GM23338 (cell line): ENCODE results near the gene TNS4. TPM values are rescaled to one million over a fixed set of nuclear protein-coding genes. Genes with fewer than 3 reads are reported as not detected.

Experiments
- ATAC-seq: fragments of 200-7000 bp; cut with Tn5 transposase; 3 replicates; pipeline ENCODE4 v1.9.1; 2020
- DNase-seq: peaks from one replicate; pipeline ENCODE4 v3.0.0-alpha.2; 2015; ENCODE audit warnings: low spot score
- H2AFZ ChIP-seq: fragments of 200-600 bp; sonication (generic); 2 replicates; pipeline ENCODE4 v1.8.0; 2016; ENCODE audit warnings: antibody characterized with exemption, mild to moderate bottlenecking, moderate library complexity
- H3F3A ChIP-seq: fragments of 200-600 bp; sonication (generic); replicated peaks from 2 replicates; pipeline ENCODE4 v1.8.0; 2017; ENCODE audit warnings: antibody characterized with exemption, mixed run types, low read depth
- H3K27ac ChIP-seq: fragments of 200-600 bp; sonication (generic); 2 replicates; pipeline ENCODE4 v1.6.1; 2016; ENCODE audit warnings: low read depth
- H3K27me3 ChIP-seq: fragments of 200-600 bp; sonication (generic); 2 replicates; pipeline ENCODE4 v1.8.0; 2016; ENCODE audit warnings: mild to moderate bottlenecking, mixed run types, moderate library complexity; ENCODE audit not compliant: insufficient read depth
- H3K36me3 ChIP-seq: fragments of 200-600 bp; sonication (generic); 2 replicates; pipeline ENCODE4 v1.8.0; 2016; ENCODE audit warnings: mild to moderate bottlenecking; ENCODE audit not compliant: insufficient read depth
- H3K4me1 ChIP-seq: fragments of 200-600 bp; sonication (generic); 2 replicates; pipeline ENCODE4 v1.8.0; 2016; ENCODE audit warnings: mild to moderate bottlenecking, moderate library complexity; ENCODE audit not compliant: insufficient read depth
- H3K4me2 ChIP-seq: fragments of 200-600 bp; sonication (generic); 2 replicates; pipeline ENCODE4 v1.7.1; 2017; ENCODE audit warnings: mixed run types
- H3K4me3 ChIP-seq: fragments of 200-600 bp; sonication (generic); 2 replicates; pipeline ENCODE4 v1.6.1; 2016; ENCODE audit warnings: mixed run types
- H3K79me2 ChIP-seq: fragments of 200-600 bp; sonication (generic); replicated peaks from 2 replicates; pipeline ENCODE4 v1.8.0; 2017; ENCODE audit warnings: mild to moderate bottlenecking; ENCODE audit not compliant: insufficient read depth
- H3K9me2 ChIP-seq: fragments of 200-600 bp; sonication (generic); 2 replicates; pipeline ENCODE4 v1.8.0; 2017; ENCODE audit not compliant: insufficient read depth
- H4K20me1 ChIP-seq: fragments of 200-600 bp; sonication (generic); replicated peaks from 2 replicates; pipeline ENCODE4 v1.8.0; 2017; ENCODE audit warnings: mild to moderate bottlenecking; ENCODE audit not compliant: insufficient read depth
- H3K27ac Mint-ChIP-seq: 2 replicates; pipeline ENCODE4 v1.8.0; 2020; ENCODE audit warnings: inconsistent platforms, mild to moderate bottlenecking, moderate library complexity, mixed read lengths
- H3K27me3 Mint-ChIP-seq: 3 replicates; pipeline ENCODE4 v1.8.0; 2022; ENCODE audit warnings: low read depth, mild to moderate bottlenecking, moderate library complexity, mixed read lengths, inconsistent platforms; ENCODE audit not compliant: insufficient read depth, poor library complexity
- H3K36me3 Mint-ChIP-seq: 3 replicates; pipeline ENCODE4 v1.8.0; 2021; ENCODE audit warnings: low read depth, mild to moderate bottlenecking, inconsistent platforms, moderate library complexity, mixed read lengths
- H3K4me1 Mint-ChIP-seq: 3 replicates; pipeline ENCODE4 v1.8.0; 2020; ENCODE audit warnings: mild to moderate bottlenecking, inconsistent platforms, mixed read lengths
- H3K4me3 Mint-ChIP-seq: 3 replicates; pipeline ENCODE4 v1.8.0; 2021; ENCODE audit warnings: moderate library complexity, mild to moderate bottlenecking, inconsistent platforms, mixed read lengths
- H3K9me3 Mint-ChIP-seq: 3 replicates; pipeline ENCODE4 v1.8.0; 2020; ENCODE audit warnings: moderate library complexity, mild to moderate bottlenecking, inconsistent platforms, mixed read lengths
- CREB1 ChIP-seq: fragments of 250-450 bp; sonication (Bioruptor Pico); IDR thresholded peaks from 2 replicates; pipeline ENCODE4 v1.5.0; 2020; ENCODE audit warnings: low read depth, mild to moderate bottlenecking, moderate library complexity
- CTCF ChIP-seq, 2 experiments: fragments of 200-600 bp in 1 of 2; sonication (generic) in 1 of 2; conservative IDR thresholded peaks; 2 replicates each; pipeline versions ENCODE4 v1.5.1 to v1.6.1; 2016 to 2017; ENCODE audit warnings: antibody characterized with exemption in 2 of 2, low read depth in 2 of 2, mild to moderate bottlenecking in 2 of 2, moderate library complexity in 1 of 2
- EZH2 ChIP-seq: fragments of 200-600 bp; sonication (generic); IDR thresholded peaks from one replicate; pipeline ENCODE4 v1.8.0; 2017; ENCODE audit warnings: antibody characterized with exemption, mild to moderate bottlenecking, low read depth; ENCODE audit not compliant: unreplicated experiment
- NANOG ChIP-seq: IDR thresholded peaks from 2 replicates; pipeline ENCODE4 v1.6.1; 2016; ENCODE audit warnings: antibody characterized with exemption, borderline replicate concordance
- ZNF114 ChIP-seq: fragments of 250-450 bp; sonication (Bioruptor Pico); IDR thresholded peaks from 2 replicates; pipeline ENCODE4 v1.5.0; 2020; ENCODE audit warnings: mild to moderate bottlenecking, moderate library complexity
- polyA plus RNA-seq: library from polyadenylated mRNA; unstranded; fragments of >200 nt; fragmentation: Nextera tagmentation; extraction: Ambion mirVana; gene quantifications from 2 replicates; pipeline ENCODE4 v1.2.1, GENCODE V29; 2016
- total RNA-seq: library from RNA; depleted of rRNA; stranded (reverse); fragments of >200 nt; shearing (Covaris generic); gene quantifications from 2 replicates; pipeline ENCODE4 v1.2.3, GENCODE V29; 2014
- TF ChIP-seq, protein P1 (sequence below): IDR thresholded peaks from one replicate; pipeline ENCODE4 v1.6.1; 2018; ENCODE audit warnings: antibody characterized with exemption; ENCODE audit not compliant: unreplicated experiment

TNS4 gene
- total and polyA plus RNA-seq, 2 experiments from 2014 or later, result 0.31 to 4.9 TPM

DNA sequence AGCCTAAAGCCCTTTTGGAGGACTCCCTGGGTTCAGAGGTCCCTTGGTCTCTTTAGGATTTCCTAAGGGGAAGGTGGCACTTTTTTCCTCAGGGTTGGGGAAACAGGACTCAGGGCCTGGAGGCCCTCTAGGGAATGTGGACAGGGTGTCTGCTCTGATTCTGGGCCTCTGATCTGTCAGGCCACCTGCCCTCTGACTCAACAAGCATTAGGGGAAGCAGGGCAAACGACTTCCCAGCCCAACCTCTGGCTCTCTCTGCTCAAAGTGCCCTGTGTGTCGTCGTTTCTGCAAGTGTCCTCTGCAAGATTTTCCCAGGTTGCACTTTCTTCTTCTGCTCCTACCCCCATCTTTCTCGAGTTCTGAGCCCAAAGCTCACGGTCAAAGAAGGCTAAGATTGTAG lies 64.8 kb downstream of the TNS4 start (continued):
- TF ChIP-seq EZH2 (no peak), NANOG (no peak), CTCF (conservative IDR thresholded peaks at IDR 0.05; ENCODE audit: low read depth in 2 of 2) (no peak)
- TF ChIP-seq, protein P1, sequence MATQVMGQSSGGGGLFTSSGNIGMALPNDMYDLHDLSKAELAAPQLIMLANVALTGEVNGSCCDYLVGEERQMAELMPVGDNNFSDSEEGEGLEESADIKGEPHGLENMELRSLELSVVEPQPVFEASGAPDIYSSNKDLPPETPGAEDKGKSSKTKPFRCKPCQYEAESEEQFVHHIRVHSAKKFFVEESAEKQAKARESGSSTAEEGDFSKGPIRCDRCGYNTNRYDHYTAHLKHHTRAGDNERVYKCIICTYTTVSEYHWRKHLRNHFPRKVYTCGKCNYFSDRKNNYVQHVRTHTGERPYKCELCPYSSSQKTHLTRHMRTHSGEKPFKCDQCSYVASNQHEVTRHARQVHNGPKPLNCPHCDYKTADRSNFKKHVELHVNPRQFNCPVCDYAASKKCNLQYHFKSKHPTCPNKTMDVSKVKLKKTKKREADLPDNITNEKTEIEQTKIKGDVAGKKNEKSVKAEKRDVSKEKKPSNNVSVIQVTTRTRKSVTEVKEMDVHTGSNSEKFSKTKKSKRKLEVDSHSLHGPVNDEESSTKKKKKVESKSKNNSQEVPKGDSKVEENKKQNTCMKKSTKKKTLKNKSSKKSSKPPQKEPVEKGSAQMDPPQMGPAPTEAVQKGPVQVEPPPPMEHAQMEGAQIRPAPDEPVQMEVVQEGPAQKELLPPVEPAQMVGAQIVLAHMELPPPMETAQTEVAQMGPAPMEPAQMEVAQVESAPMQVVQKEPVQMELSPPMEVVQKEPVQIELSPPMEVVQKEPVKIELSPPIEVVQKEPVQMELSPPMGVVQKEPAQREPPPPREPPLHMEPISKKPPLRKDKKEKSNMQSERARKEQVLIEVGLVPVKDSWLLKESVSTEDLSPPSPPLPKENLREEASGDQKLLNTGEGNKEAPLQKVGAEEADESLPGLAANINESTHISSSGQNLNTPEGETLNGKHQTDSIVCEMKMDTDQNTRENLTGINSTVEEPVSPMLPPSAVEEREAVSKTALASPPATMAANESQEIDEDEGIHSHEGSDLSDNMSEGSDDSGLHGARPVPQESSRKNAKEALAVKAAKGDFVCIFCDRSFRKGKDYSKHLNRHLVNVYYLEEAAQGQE, result no peak

DNA sequence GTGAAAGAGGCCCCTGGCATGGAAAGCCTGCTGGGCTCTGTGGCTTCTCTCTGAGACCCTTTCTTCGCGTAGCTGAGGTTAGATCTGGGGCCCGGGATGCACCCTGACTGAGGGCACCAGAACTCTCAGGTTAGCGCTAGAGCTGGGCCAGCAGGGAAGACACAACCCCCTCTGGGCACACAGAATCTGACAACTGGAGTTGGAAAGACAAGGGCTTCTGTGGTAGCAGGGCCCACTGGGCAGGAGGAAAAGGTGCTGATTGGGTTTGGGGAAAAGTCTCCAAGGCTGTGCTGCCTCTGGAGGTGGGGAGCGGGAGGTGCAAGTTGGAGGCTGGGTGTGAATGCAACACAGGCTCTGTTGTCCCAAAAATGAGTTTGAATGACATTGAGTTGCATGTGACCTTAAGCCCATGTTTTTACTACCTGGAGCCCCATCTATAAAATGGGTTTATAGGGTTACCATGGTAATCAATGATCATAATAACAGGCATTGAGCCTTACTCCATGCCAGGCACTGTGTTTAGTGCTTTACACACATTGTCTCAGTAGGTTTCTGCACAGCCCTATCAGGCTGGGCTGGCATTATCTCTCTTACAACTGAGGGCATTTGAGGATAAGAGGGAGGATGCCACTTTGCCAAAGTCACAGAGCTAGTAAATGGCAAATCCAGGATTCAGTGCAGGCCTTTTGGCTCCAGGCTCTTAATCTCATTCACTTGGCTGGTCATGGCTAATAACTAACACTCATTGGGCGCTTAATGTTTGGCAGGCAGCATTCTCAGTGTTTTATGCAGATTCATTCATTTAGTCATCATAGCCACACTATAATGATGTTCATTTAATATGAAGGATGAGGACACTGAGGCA lies 67.6 kb downstream of the TNS4 start:
- H3K4me2 ChIP-seq, result no peak overlapping the region
- Mint-ChIP-seq H3K9me3 (peaks cover 4% of the 10 kb centered on the region; the same call in 1 of the 3 replicates), H3K4me3 (no peak overlapping the region), H3K27ac (no peak overlapping the region), H3K4me1 (peaks cover 4% of the 10 kb centered on the region), H3K36me3 (no peaks in the 10 kb centered on the region), H3K27me3 (peaks cover 12% of the 10 kb centered on the region)
- H3K9me2 ChIP-seq, result no peaks in the 10 kb centered on the region
- no peaks in the 10 kb centered on the region for H3K27me3 ChIP-seq
- H3F3A ChIP-seq, result no peaks in the 10 kb centered on the region
- peak overlapping the region; percentile 91 for H2AFZ ChIP-seq
- H3K79me2 ChIP-seq, result no peaks in the 10 kb centered on the region
- H3K27ac ChIP-seq, result no peak overlapping the region
- no peak overlapping the region for H3K4me3 ChIP-seq
- TF ChIP-seq ZNF114 (CRISPR knock-in tag) (no peak), CREB1 (CRISPR knock-in tag) (no peak), CTCF (conservative IDR thresholded peaks at IDR 0.05; ENCODE audit: low read depth in 2 of 2) (peak; percentile 60 to 76)
- H3K36me3 ChIP-seq, result no peaks in the 10 kb centered on the region
- no peaks in the 10 kb centered on the region for H4K20me1 ChIP-seq
- DNase-seq, result peak; percentile 89
- peak; percentile 99 for ATAC-seq
- no peaks in the 10 kb centered on the region for H3K4me1 ChIP-seq
